ENCODE data around the gene RENBP. TPM values are rescaled to one million over a fixed set of nuclear protein-coding genes. Genes with fewer than 3 reads are reported as not detected.

The RENBP gene
- total RNA-seq, 2 experiments from 2014 or later = 2.8 to 6.2 TPM

- no peak for TF ChIP-seq EZH2phosphoT487 (IDR thresholded peaks at IDR 0.05; ENCODE audit: borderline replicate concordance, low read depth, low read length)
- TF ChIP-seq, protein P1, sequence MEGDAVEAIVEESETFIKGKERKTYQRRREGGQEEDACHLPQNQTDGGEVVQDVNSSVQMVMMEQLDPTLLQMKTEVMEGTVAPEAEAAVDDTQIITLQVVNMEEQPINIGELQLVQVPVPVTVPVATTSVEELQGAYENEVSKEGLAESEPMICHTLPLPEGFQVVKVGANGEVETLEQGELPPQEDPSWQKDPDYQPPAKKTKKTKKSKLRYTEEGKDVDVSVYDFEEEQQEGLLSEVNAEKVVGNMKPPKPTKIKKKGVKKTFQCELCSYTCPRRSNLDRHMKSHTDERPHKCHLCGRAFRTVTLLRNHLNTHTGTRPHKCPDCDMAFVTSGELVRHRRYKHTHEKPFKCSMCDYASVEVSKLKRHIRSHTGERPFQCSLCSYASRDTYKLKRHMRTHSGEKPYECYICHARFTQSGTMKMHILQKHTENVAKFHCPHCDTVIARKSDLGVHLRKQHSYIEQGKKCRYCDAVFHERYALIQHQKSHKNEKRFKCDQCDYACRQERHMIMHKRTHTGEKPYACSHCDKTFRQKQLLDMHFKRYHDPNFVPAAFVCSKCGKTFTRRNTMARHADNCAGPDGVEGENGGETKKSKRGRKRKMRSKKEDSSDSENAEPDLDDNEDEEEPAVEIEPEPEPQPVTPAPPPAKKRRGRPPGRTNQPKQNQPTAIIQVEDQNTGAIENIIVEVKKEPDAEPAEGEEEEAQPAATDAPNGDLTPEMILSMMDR (conservative IDR thresholded peaks at IDR 0.05; ENCODE audit: low read length) = peak; percentile 62
- no peaks in the 10 kb centered on the region for H3K9me3 ChIP-seq (ENCODE audit: low read length)
- H3K9me2 ChIP-seq (ENCODE audit: insufficient read depth, low read length) = no peaks in the 10 kb centered on the region
- H3K4me2 ChIP-seq (ENCODE audit: low read length) = peak overlapping the region; percentile 100
- no peak overlapping the region for H2AFZ ChIP-seq (ENCODE audit: low read length)
- H3K36me3 ChIP-seq (ENCODE audit: insufficient read depth, low read length) = peaks cover 13% of the 10 kb centered on the region
- CTCF ChIA-PET (ENCODE audit: unreplicated experiment) = interaction anchor here (0.5 to 1.4 kb wide), 5 partner anchors 10 to 393 kb away, joined by 3 to 11 read pairs (median 3); no protein-coding TSS in a partner anchor
- H3K27ac ChIP-seq (ENCODE audit: low read depth, low read length, poor library complexity, severe bottlenecking) = peak overlapping the region; percentile 100
- H3K4me3 ChIP-seq (ENCODE audit: low read depth, low read length, poor library complexity, severe bottlenecking) = peak overlapping the region; percentile 99
- H3K79me2 ChIP-seq (ENCODE audit: insufficient read depth, low read depth, low read length) = peaks cover 30% of the 10 kb centered on the region; the same call in 1 of the 2 replicates
- peak; percentile 76 for DNase-seq (ENCODE audit: low spot score)
- no peaks in the 10 kb centered on the region for H4K20me1 ChIP-seq (ENCODE audit: insufficient read depth, low read length)
- intact Hi-C loops (cut with micrococcal nuclease; ENCODE audit: unreplicated experiment) = loop anchor here (1.0 to 10.0 kb wide), 3 partner anchors 23 to 450 kb away; partner anchors contain the start of genes EMD and FLNA
- H3K4me1 ChIP-seq (ENCODE audit: insufficient read depth, low read length, poor library complexity, severe bottlenecking) = peaks cover 38% of the 10 kb centered on the region
- POLR2A ChIA-PET = interaction anchor here (0.6 to 2.4 kb wide), 6 partner anchors 10 to 204 kb away, joined by 3 to 33 read pairs (median 5); partner anchors contain the start of genes HCFC1, IDH3G, NAA10 and SSR4
- no TSS peak for BruUV-seq (replicated peaks)
Observed at GRCh38 chrX:153924149-153924861, 20.1 kb downstream of the RENBP start.

DNA sequence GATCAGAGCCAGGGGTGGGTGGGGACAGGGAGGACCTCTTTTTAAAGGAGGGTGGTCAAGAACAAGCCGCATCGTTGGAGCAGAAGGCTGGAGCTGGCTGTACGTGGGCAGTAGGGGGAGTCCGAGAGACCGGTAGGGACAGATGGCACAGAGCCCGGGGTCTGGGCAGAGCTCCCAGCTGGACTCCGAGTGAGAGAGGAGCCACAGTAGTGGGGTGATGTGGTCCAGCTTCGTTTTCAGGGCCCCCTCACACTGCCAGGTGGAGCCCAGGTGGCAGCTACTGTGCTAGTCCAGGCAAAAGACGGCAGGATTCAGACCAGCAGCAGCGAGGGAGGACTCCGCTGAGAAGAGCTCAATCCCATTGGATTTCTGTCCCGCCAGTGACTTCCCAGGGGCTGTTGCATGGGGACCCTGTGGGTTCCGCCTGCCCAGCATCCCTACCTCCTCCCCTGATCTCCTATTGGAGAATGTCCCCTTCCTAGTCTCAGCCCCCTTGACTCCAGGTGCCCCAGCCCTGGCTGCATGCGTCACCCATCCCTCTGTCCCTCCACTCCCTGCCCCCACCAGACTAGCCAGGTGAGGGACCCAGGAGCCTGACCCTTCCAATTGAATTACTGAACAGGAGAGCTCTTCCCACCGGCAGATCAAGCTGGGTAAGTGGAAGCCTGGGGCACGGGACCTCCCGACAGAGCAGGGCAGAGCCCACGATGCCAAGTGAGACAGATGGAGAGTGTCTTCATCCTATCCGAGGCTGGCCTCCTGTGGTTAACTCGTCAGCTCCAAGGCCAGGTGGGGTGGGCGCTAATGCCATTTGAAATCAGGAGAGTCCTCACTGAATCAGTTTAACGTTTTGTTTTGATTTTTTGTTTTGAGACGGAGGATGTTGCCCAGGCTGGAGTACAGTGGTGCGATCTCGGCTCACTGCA is 21.2 kb downstream of the RENBP start:
- Histone ChIP-seq H3K79me2 (ENCODE audit: insufficient read depth, low read depth, low read length) (peaks cover 26% of the 10 kb centered on the region; the same call in 1 of the 2 replicates), H3K9me3 (ENCODE audit: low read length) (no peaks in the 10 kb centered on the region), H3K36me3 (ENCODE audit: insufficient read depth, low read length) (peaks cover 14% of the 10 kb centered on the region), H3K27ac (ENCODE audit: low read depth, low read length, poor library complexity, severe bottlenecking) (no peak overlapping the region), H2AFZ (ENCODE audit: low read length) (no peak overlapping the region), H4K20me1 (ENCODE audit: insufficient read depth, low read length) (no peaks in the 10 kb centered on the region), H3K4me3 (ENCODE audit: low read depth, low read length, poor library complexity, severe bottlenecking) (no peak overlapping the region), H3K4me1 (ENCODE audit: insufficient read depth, low read length, poor library complexity, severe bottlenecking) (peaks cover 32% of the 10 kb centered on the region), H3K4me2 (ENCODE audit: low read length) (peak overlapping the region; percentile 100; the same call in 1 of the 2 replicates), H3K9me2 (ENCODE audit: insufficient read depth, low read length) (no peaks in the 10 kb centered on the region)
- BruUV-seq (replicated peaks) = no TSS peak
- ChIA-PET POLR2A (interaction anchor here (0.6 to 1.4 kb wide), 3 partner anchors 25 to 593 kb away, joined by 3 read pairs; partner anchors contain the start of genes FAM3A, IDH3G and SSR4), CTCF (ENCODE audit: unreplicated experiment) (no interaction called here)
- no peak for TF ChIP-seq EZH2phosphoT487 (IDR thresholded peaks at IDR 0.05; ENCODE audit: borderline replicate concordance, low read depth, low read length)
- TF ChIP-seq, protein P1 (conservative IDR thresholded peaks at IDR 0.05; ENCODE audit: low read length) = peak; percentile 54
- no peak for DNase-seq (ENCODE audit: low spot score)
- intact Hi-C loops (cut with micrococcal nuclease; ENCODE audit: unreplicated experiment) = loop anchor here (10.0 kb wide), 1 partner anchor 452 kb away; the partner anchor contains the start of genes EMD and FLNA
